HEK293 (cell line): ENCODE results near the gene PLEKHA4.
A peak's percentile ranks its signal among the peaks of the same experiment; 100 is the strongest.

Experiments used
- HOXC10 ChIP-seq: sonication (generic); formaldehyde crosslinking; IDR thresholded peaks from 2 replicates; pipeline ENCODE4 v1.8.1; 2023; ENCODE audit warnings: mild to moderate bottlenecking, missing genetic modification reagents
- MYNN ChIP-seq: fragments of 450-650 bp; formaldehyde crosslinking; IDR thresholded peaks from 2 replicates; pipeline ENCODE4 v1.5.1; 2016; ENCODE audit warnings: missing biosample characterization, missing genetic modification characterization, borderline replicate concordance
- PRDM2 ChIP-seq: fragments of 450-650 bp; formaldehyde crosslinking; IDR thresholded peaks from 2 replicates; pipeline ENCODE4 v1.5.1; 2016; ENCODE audit warnings: missing biosample characterization, missing genetic modification characterization, borderline replicate concordance
- RBAK ChIP-seq: fragments of 450-650 bp; formaldehyde crosslinking; IDR thresholded peaks from 2 replicates; pipeline ENCODE4 v1.5.1; 2016; ENCODE audit warnings: missing biosample characterization, missing genetic modification characterization
- TSHZ1 ChIP-seq: fragments of 450-650 bp; formaldehyde crosslinking; IDR thresholded peaks from 2 replicates; pipeline ENCODE4 v1.5.1; 2016; ENCODE audit warnings: missing biosample characterization, missing genetic modification characterization, borderline replicate concordance
- ZBTB8A ChIP-seq: fragments of 450-650 bp; formaldehyde crosslinking; IDR thresholded peaks from 2 replicates; pipeline ENCODE4 v1.5.1; 2016; ENCODE audit warnings: missing biosample characterization, missing genetic modification characterization
- ZNF155 ChIP-seq: fragments of 450-650 bp; formaldehyde crosslinking; IDR thresholded peaks from 2 replicates; pipeline ENCODE4 v1.5.1; 2016; ENCODE audit warnings: missing biosample characterization, missing genetic modification characterization
- ZNF16 ChIP-seq: fragments of 450-650 bp; formaldehyde crosslinking; IDR thresholded peaks from 2 replicates; pipeline ENCODE4 v1.5.1; 2016; ENCODE audit warnings: low read depth, missing biosample characterization, missing genetic modification characterization
- ZNF214 ChIP-seq: fragments of 450-650 bp; formaldehyde crosslinking; IDR thresholded peaks from 2 replicates; pipeline ENCODE4 v1.5.1; 2017; ENCODE audit warnings: missing biosample characterization, mild to moderate bottlenecking, missing genetic modification characterization, borderline replicate concordance
- ZNF223 ChIP-seq: fragments of 450-650 bp; formaldehyde crosslinking; IDR thresholded peaks from 2 replicates; pipeline ENCODE4 v1.5.1; 2016; ENCODE audit warnings: missing biosample characterization, missing genetic modification characterization
- ZNF394 ChIP-seq: fragments of 450-650 bp; formaldehyde crosslinking; IDR thresholded peaks from 2 replicates; pipeline ENCODE4 v1.5.1; 2016; ENCODE audit warnings: missing biosample characterization, missing genetic modification characterization, mild to moderate bottlenecking, moderate library complexity, borderline replicate concordance
- ZNF544 ChIP-seq: fragments of 450-650 bp; formaldehyde crosslinking; IDR thresholded peaks from 2 replicates; pipeline ENCODE4 v1.5.0; 2017; ENCODE audit warnings: missing biosample characterization, missing genetic modification characterization
- ZNF549 ChIP-seq: fragments of 450-650 bp; IDR thresholded peaks from 2 replicates; pipeline ENCODE4 v1.5.1; 2018; ENCODE audit warnings: missing biosample characterization, missing genetic modification characterization, mild to moderate bottlenecking, inconsistent platforms, moderate library complexity
- ZNF555 ChIP-seq: fragments of 450-650 bp; formaldehyde crosslinking; conservative IDR thresholded peaks from 2 replicates; pipeline ENCODE4 v1.5.1; 2017; ENCODE audit warnings: missing biosample characterization, mild to moderate bottlenecking, missing genetic modification characterization, inconsistent platforms
- ZNF600 ChIP-seq: fragments of 450-650 bp; formaldehyde crosslinking; IDR thresholded peaks from 2 replicates; pipeline ENCODE4 v1.5.1; 2016; ENCODE audit warnings: missing biosample characterization, missing genetic modification characterization
- ZNF629 ChIP-seq: fragments of 450-650 bp; formaldehyde crosslinking; IDR thresholded peaks from 2 replicates; pipeline ENCODE4 v1.5.1; 2017; ENCODE audit warnings: missing biosample characterization, missing genetic modification characterization
- ZNF639 ChIP-seq: fragments of 450-650 bp; formaldehyde crosslinking; IDR thresholded peaks from 2 replicates; pipeline ENCODE4 v1.5.1; 2016; ENCODE audit warnings: missing biosample characterization, missing genetic modification characterization
- ZNF660 ChIP-seq: fragments of 450-650 bp; IDR thresholded peaks from 2 replicates; pipeline ENCODE4 v1.5.1; 2018; ENCODE audit warnings: missing biosample characterization, mild to moderate bottlenecking, missing genetic modification characterization
- TF ChIP-seq, protein P1 (sequence below): fragments of 450-650 bp; formaldehyde crosslinking; IDR thresholded peaks from 2 replicates; pipeline ENCODE4 v1.5.1; 2016; ENCODE audit warnings: missing biosample characterization, missing genetic modification characterization
- TF ChIP-seq, protein P2 (sequence below): fragments of 450-650 bp; formaldehyde crosslinking; IDR thresholded peaks from 2 replicates; pipeline ENCODE4 v1.5.1; 2016; ENCODE audit warnings: missing biosample characterization, missing genetic modification characterization
- TF ChIP-seq, protein P3 (sequence below): fragments of 450-650 bp; formaldehyde crosslinking; IDR thresholded peaks from 2 replicates; pipeline ENCODE4 v1.5.1; 2017; ENCODE audit warnings: missing biosample characterization, missing genetic modification characterization
- TF ChIP-seq, protein P4 (sequence below): fragments of 450-650 bp; formaldehyde crosslinking; IDR thresholded peaks from 2 replicates; pipeline ENCODE4 v1.5.1; 2016; ENCODE audit warnings: missing biosample characterization, missing genetic modification characterization

Gene PLEKHA4

DNA sequence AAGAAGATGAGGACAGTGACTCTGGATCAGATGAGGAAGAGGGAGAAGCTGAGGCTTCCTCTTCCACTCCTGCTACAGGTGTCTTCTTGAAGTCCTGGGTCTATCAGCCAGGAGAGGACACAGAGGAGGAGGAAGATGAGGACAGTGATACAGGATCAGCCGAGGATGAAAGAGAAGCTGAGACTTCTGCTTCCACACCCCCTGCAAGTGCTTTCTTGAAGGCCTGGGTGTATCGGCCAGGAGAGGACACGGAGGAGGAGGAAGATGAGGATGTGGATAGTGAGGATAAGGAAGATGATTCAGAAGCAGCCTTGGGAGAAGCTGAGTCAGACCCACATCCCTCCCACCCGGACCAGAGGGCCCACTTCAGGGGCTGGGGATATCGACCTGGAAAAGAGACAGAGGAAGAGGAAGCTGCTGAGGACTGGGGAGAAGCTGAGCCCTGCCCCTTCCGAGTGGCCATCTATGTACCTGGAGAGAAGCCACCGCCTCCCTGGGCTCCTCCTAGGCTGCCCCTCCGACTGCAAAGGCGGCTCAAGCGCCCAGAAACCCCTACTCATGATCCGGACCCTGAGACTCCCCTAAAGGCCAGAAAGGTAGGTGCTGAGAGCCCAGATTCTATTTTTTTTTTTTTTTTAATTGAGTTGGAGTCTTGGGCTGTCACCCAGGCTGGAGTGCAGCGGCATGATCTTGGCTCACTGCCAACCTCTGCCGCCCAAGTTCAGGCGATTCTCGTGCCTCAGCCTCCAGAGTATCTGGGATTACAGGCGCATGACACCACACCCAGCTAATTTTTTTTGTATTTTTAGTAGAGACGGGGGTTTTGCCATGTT lies 6.1 kb upstream of the PLEKHA4 start (continued):
- TF ChIP-seq PRDM2 (tag by site-specific recombination) (no peak), ZNF600 (peak; percentile 53; the same call in 1 of the 2 replicates), ZBTB8A (tag by site-specific recombination) (peak; percentile 97), ZNF544 (tag by site-specific recombination) (peak; percentile 86), ZNF660 (tag by site-specific recombination) (peak; percentile 82; the same call in 1 of the 2 replicates), ZNF16 (tag by site-specific recombination) (no peak), HOXC10 (CRISPR knock-in tag) (no peak), ZNF394 (peak; percentile 97), MYNN (tag by site-specific recombination) (no peak), ZNF629 (no peak), ZNF155 (tag by site-specific recombination) (no peak), TSHZ1 (tag by site-specific recombination) (no peak), ZNF223 (tag by site-specific recombination) (no peak), ZNF549 (tag by site-specific recombination) (no peak), RBAK (tag by site-specific recombination) (no peak), ZNF555 (tag by site-specific recombination) (no peak), ZNF214 (no peak), ZNF639 (peak; percentile 16; the same call in 1 of the 2 replicates)
- TF ChIP-seq, protein P1, sequence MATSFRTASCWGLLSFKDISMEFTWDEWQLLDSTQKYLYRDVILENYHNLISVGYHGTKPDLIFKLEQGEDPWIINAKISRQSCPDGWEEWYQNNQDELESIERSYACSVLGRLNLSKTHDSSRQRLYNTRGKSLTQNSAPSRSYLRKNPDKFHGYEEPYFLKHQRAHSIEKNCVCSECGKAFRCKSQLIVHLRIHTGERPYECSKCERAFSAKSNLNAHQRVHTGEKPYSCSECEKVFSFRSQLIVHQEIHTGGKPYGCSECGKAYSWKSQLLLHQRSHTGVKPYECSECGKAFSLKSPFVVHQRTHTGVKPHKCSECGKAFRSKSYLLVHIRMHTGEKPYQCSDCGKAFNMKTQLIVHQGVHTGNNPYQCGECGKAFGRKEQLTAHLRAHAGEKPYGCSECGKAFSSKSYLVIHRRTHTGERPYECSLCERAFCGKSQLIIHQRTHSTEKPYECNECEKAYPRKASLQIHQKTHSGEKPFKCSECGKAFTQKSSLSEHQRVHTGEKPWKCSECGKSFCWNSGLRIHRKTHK (tag by site-specific recombination): no peak
- TF ChIP-seq, protein P2, sequence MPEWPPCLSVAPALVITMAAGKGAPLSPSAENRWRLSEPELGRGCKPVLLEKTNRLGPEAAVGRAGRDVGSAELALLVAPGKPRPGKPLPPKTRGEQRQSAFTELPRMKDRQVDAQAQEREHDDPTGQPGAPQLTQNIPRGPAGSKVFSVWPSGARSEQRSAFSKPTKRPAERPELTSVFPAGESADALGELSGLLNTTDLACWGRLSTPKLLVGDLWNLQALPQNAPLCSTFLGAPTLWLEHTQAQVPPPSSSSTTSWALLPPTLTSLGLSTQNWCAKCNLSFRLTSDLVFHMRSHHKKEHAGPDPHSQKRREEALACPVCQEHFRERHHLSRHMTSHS (tag by site-specific recombination): no peak
- TF ChIP-seq, protein P3, sequence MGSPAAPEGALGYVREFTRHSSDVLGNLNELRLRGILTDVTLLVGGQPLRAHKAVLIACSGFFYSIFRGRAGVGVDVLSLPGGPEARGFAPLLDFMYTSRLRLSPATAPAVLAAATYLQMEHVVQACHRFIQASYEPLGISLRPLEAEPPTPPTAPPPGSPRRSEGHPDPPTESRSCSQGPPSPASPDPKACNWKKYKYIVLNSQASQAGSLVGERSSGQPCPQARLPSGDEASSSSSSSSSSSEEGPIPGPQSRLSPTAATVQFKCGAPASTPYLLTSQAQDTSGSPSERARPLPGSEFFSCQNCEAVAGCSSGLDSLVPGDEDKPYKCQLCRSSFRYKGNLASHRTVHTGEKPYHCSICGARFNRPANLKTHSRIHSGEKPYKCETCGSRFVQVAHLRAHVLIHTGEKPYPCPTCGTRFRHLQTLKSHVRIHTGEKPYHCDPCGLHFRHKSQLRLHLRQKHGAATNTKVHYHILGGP: no peak
- TF ChIP-seq, protein P4, sequence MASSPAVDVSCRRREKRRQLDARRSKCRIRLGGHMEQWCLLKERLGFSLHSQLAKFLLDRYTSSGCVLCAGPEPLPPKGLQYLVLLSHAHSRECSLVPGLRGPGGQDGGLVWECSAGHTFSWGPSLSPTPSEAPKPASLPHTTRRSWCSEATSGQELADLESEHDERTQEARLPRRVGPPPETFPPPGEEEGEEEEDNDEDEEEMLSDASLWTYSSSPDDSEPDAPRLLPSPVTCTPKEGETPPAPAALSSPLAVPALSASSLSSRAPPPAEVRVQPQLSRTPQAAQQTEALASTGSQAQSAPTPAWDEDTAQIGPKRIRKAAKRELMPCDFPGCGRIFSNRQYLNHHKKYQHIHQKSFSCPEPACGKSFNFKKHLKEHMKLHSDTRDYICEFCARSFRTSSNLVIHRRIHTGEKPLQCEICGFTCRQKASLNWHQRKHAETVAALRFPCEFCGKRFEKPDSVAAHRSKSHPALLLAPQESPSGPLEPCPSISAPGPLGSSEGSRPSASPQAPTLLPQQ (tag by site-specific recombination): no peak
